GM13977 (cell line): ENCODE data around the gene CDO1.

Source experiments
- DNase-seq: peaks from one replicate; pipeline ENCODE4 v3.0.0; 2012; ENCODE audit warnings: low spot score
- CTCF ChIP-seq: IDR thresholded peaks from 2 replicates; pipeline ENCODE4 v1.5.1; 2012; ENCODE audit warnings: mild to moderate bottlenecking, control low read depth; ENCODE audit not compliant: insufficient read depth; ENCODE audit errors: extremely low read depth, missing control alignments
- in situ Hi-C: fragments of 300-500 bp; cut with MboI; formaldehyde crosslinking; loops from one replicate; pipeline ENCODE4 v1.12.0; 2022; ENCODE audit warnings: low sequenced_read_pairs, low pct_unique_long_range_greater_than_20kb, mixed read lengths, inconsistent platforms; ENCODE audit not compliant: unreplicated experiment

The CDO1 gene

GRCh38 chr5:115798252-115798651 is 18.2 kb downstream of the CDO1 start:
- in situ Hi-C loops: no loop called here
- no peak for DNase-seq
- no peak for TF ChIP-seq CTCF

- TF ChIP-seq CTCF: no peak
- DNase-seq: no peak
- in situ Hi-C loops: no loop called here
Measured at GRCh38 chr5:115796656-115797055, 19.8 kb downstream of the CDO1 start.

DNA sequence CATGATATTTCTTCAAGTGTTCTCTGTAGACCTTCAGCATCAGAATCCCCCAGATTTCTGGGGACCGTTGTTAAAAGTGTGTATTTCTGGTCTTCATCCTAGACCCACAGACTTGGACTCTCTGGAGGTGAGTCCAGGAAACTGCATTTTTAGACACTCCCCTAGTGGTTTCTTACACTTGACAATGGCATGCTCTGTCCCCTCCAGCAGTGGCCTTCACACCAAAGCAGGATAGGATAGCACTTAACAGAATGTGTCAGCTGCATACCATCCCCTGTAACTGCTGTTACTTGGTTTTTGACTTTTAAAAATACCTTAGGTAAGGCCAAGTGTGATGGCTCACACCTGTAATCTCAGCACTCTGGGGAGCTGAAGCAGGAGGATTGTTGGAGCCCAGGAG is 20.8 kb downstream of the CDO1 start:
- TF ChIP-seq CTCF: no peak
- in situ Hi-C loops: no loop called here
- no peak for DNase-seq

DNA sequence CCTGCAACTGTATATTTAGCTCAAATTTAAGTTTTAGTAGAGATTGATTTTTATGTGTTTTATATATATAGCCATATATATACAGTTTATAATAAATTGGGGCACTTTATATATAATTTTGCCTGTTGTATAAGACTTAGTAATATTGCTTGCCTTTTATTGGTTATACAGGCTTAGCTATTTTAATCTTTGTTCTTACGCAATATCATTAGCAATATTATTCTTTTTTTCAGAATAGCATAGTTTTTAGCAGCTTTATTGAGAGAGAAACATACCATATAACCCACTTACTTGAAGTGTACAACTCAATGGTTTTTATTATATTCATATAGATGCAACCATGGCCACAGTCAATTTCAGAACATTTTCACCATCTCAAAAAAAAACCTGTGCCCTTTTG is 28.0 kb downstream of the CDO1 start:
- no peak for DNase-seq
- in situ Hi-C loops: no loop called here
- TF ChIP-seq CTCF: no peak

DNA sequence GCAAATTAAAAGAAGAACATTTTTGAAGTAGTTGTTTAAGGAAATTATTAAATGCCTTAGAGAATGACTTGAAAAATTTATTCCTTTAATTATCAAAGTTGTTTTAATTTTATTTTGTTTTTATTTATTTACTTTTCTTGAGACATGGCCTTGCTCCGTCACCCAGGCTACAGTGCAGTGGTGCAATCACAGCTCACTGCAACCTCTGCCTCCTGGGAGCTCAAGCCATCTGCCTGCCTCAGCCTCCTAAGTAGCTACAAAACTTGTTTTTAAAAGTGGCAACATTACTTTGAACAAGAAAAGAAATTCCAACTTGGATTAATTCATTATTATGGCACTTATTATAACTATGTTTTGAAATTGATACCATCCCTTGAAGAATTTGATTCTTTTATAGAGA is 29.0 kb downstream of the CDO1 start:
- in situ Hi-C loops: no loop called here
- TF ChIP-seq CTCF: no peak
- no peak for DNase-seq

DNA sequence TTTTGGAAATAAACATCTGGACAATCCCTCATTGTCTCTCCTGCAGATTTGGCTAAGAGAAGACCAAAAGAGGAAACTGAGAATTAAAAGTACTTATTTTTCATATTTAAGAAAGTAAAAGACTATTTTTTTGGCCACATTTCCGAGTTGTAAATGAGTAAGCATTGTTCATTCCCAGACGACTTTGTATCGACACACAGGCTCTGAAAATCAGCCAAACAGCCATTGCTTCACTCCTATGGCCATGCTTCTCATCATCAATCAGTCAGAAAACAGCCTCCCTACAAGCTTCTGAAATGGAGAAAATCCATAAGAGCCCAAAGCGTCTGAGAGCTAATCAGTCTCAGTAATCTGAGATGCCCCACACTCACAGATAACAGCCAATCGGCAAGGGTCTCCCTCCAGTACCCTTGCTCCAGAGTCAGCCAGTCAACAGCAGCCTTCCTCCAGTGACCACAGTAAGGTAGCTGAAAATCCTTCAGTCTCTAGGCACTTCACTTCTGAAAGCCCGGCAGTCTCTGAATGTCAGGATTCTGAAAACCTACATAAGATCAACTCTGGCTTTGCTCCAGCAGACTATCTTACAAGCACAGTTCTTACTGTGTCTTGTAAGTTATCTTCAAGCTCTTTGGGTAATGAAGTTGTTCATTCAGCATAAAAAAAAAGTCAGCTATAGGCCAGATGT is 30.9 kb downstream of the CDO1 start:
- no peak for TF ChIP-seq CTCF
- in situ Hi-C loops: no loop called here
- no peak for DNase-seq
